Measurements from ENCODE around the gene SKAP1. TPM values are rescaled to one million over a fixed set of nuclear protein-coding genes. Genes with fewer than 3 reads are reported as not detected.
"Not testable (repeated sequence)": the region's sequence is repeated elsewhere in the genome, so short reads cannot be mapped to it uniquely, and the experiment has no call there.

SKAP1 gene
- total and polyA plus RNA-seq, 2 donors from 2014 or later: 34.8 to 42.6 TPM

DNA sequence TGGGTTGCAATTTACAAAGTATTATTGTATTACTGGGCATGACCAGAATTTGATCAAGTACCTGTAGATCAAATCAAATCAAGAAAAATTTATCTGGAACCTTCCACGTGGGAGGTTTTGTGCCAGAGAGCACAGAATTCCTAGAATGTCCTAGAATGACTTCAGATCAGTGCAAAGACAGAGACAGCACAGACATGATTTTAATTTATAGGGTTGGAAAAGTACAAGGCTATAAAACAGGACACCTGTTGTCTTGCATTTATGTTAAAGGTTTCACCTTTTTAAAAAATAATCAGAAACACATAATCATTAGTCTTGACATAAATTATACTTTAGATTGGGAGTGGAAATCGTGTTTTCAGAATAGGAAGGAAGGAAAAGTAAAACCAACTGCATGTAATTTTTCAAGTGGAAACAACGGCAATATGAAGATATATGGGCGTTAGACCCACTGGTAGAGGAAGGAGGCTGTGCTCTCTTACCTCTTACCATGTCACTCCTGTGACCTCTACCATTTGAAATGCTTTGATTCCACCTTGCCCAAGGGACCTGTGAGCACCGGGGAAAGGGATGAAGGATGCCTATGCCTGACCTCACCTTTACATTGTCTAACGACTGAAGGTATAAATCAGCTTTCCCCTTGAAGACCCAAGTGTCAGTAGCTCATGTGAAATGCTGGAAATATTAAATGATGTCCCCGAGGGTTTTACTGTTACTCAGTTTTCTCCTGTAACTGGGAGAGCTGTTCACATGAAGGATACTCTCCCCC lies 222.1 kb downstream of the SKAP1 start:
- Histone ChIP-seq H3K27ac (ENCODE audit: low read depth in 2 of 2, low read length in 2 of 2) (no peak overlapping the region), H3K27me3 (ENCODE audit: control insufficient read depth, insufficient read depth, low read length) (no peaks in the 10 kb centered on the region), H3K4me1 (ENCODE audit: control insufficient read depth in 2 of 3, insufficient read depth in 2 of 3, low read depth in 1 of 3, low read length in 3 of 3) (peaks cover 0 to 1% (median 0%) of the 10 kb centered on the region in 3 donors), H3K36me3 (ENCODE audit: control insufficient read depth in 2 of 3, insufficient read depth in 3 of 3, low read length in 3 of 3) (no peaks in the 10 kb centered on the region), H3K9me3 (ENCODE audit: control insufficient read depth in 2 of 3, insufficient read depth in 1 of 3, low read length in 3 of 3) (no peaks in the 10 kb centered on the region), H3K4me3 (ENCODE audit: low read length in 3 of 3) (no peak overlapping the region), H3K9ac (ENCODE audit: low read length in 3 of 3) (no peak overlapping the region)
- TF ChIP-seq, protein P1, sequence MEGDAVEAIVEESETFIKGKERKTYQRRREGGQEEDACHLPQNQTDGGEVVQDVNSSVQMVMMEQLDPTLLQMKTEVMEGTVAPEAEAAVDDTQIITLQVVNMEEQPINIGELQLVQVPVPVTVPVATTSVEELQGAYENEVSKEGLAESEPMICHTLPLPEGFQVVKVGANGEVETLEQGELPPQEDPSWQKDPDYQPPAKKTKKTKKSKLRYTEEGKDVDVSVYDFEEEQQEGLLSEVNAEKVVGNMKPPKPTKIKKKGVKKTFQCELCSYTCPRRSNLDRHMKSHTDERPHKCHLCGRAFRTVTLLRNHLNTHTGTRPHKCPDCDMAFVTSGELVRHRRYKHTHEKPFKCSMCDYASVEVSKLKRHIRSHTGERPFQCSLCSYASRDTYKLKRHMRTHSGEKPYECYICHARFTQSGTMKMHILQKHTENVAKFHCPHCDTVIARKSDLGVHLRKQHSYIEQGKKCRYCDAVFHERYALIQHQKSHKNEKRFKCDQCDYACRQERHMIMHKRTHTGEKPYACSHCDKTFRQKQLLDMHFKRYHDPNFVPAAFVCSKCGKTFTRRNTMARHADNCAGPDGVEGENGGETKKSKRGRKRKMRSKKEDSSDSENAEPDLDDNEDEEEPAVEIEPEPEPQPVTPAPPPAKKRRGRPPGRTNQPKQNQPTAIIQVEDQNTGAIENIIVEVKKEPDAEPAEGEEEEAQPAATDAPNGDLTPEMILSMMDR (IDR thresholded peaks at IDR 0.05; ENCODE audit: borderline replicate concordance, extremely low read depth, insufficient read depth): no peak
- FAIRE-seq: no peak
- no peak for DNase-seq
- intact Hi-C loops (cut with DNase I): no loop called here

DNA sequence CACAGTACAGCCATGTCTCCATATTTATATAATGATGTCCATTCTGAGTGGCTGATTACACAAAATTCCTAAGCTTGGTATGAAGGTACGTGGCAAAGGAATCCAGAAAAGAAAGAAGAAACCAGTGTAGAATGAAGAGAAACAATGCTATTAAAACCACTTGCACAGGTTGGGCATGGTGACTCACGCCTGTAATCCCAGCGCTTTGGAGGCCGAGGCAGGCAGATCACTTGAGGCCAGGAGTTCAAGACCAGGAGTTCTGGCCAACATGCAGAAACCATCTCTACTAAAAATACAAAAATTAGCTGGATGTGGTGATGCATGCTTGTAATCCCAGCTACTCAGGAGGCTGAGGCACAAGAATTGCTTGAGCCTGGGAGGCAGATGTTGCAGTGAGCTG lies 223.0 kb downstream of the SKAP1 start:
- H3K4me1 ChIP-seq (ENCODE audit: control insufficient read depth in 2 of 3, insufficient read depth in 2 of 3, low read depth in 1 of 3, low read length in 3 of 3); intact Hi-C loops (cut with DNase I): not testable (repeated sequence)

DNA sequence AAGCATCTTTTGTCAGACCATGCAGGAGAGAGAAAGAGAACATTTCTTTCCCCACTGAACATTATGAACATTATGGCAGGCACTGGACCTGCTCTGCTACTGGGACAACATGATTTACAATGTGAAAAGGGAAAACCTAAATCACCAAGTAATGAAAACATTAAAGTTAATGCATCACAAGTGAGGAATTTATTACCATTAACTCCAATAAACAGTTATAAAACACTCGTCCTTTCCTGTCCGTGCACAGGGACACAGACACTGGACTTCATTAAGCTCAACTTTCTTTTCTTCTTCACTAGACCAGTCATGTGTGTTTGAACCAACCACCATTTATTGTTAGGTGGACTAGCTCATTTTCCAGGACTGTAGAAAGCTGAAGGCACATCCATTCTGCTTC lies 227.1 kb downstream of the SKAP1 start:
- no peaks in the 10 kb centered on the region for H3K36me3 ChIP-seq (ENCODE audit: control insufficient read depth in 2 of 3, insufficient read depth in 3 of 3, low read length in 3 of 3)
- FAIRE-seq (no peak), DNase-seq (peak in 2 of 5 donors; percentile 77 to 84)
- H3K4me1 ChIP-seq (ENCODE audit: control insufficient read depth in 2 of 3, insufficient read depth in 2 of 3, low read depth in 1 of 3, low read length in 3 of 3): peaks cover 0 to 4% (median 0%) of the 10 kb centered on the region in 3 donors
- H3K4me3 ChIP-seq (ENCODE audit: low read length in 3 of 3): no peak overlapping the region
- intact Hi-C loops (cut with DNase I): no loop called here
- H3K9ac ChIP-seq (ENCODE audit: low read length in 3 of 3): no peak overlapping the region
- TF ChIP-seq, protein P1 (IDR thresholded peaks at IDR 0.05; ENCODE audit: borderline replicate concordance, extremely low read depth, insufficient read depth): no peak
- no peak overlapping the region for H3K27ac ChIP-seq (ENCODE audit: low read depth in 2 of 2, low read length in 2 of 2)
- no peaks in the 10 kb centered on the region for H3K27me3 ChIP-seq (ENCODE audit: control insufficient read depth, insufficient read depth, low read length)
- no peaks in the 10 kb centered on the region for H3K9me3 ChIP-seq (ENCODE audit: control insufficient read depth in 2 of 3, insufficient read depth in 1 of 3, low read length in 3 of 3)

More for the DNA sequence above, 223.0 kb downstream of the SKAP1 start:
- not testable (repeated sequence) for FAIRE-seq; H3K36me3 ChIP-seq (ENCODE audit: control insufficient read depth in 2 of 3, insufficient read depth in 3 of 3, low read length in 3 of 3); H3K27me3 ChIP-seq (ENCODE audit: control insufficient read depth, insufficient read depth, low read length); H3K27ac ChIP-seq (ENCODE audit: low read depth in 2 of 2, low read length in 2 of 2); H3K9me3 ChIP-seq (ENCODE audit: control insufficient read depth in 2 of 3, insufficient read depth in 1 of 3, low read length in 3 of 3); H3K4me3 ChIP-seq (ENCODE audit: low read length in 3 of 3); DNase-seq; H3K9ac ChIP-seq (ENCODE audit: low read length in 3 of 3)

DNA sequence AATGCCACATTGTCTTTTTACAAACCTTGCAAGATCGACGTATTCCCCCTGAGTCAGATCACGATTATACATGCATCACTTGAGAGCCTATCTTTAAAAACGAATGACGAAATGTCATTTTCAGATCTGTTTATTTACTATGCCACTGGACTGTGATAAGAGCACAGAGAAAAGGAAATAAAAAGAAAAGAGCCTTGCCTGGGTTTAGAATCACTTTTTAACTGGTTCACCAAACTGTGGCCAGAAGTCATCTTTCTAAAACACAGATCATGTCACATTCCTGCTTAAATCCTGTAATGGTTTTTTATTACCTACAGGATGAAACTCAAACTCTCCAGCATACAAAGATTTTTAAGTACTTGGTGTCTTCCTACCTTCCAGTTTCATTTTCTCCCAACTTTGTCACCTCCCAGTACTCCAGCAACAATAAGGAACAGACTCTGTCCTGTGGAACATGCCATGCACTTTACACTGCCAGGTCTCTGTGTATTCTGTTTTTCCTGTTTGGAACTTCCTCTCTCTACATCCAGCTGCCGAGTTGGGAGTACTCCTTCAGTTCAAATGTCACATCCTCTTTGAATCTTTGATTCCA lies 231.0 kb downstream of the SKAP1 start:
- no peak for FAIRE-seq
- Histone ChIP-seq H3K36me3 (ENCODE audit: control insufficient read depth in 2 of 3, insufficient read depth in 3 of 3, low read length in 3 of 3) (no peaks in the 10 kb centered on the region), H3K9ac (ENCODE audit: low read length in 3 of 3) (no peak overlapping the region)

More for the DNA sequence above, 231.0 kb downstream of the SKAP1 start:
- H3K9me3 ChIP-seq (ENCODE audit: control insufficient read depth in 2 of 3, insufficient read depth in 1 of 3, low read length in 3 of 3): no peaks in the 10 kb centered on the region
- peak overlapping the region in 2 of 3 donors; percentile 4 to 25 for H3K4me3 ChIP-seq (ENCODE audit: low read length in 3 of 3)
- DNase-seq: peak in 1 of 5 donors; percentile 60
- peaks cover 0 to 4% (median 0%) of the 10 kb centered on the region in 3 donors for H3K4me1 ChIP-seq (ENCODE audit: control insufficient read depth in 2 of 3, insufficient read depth in 2 of 3, low read depth in 1 of 3, low read length in 3 of 3)
- H3K27ac ChIP-seq (ENCODE audit: low read depth in 2 of 2, low read length in 2 of 2): peak overlapping the region in 1 of 2 donors; percentile 14
- H3K27me3 ChIP-seq (ENCODE audit: control insufficient read depth, insufficient read depth, low read length): no peaks in the 10 kb centered on the region
- intact Hi-C loops (cut with DNase I): no loop called here
- TF ChIP-seq, protein P1 (IDR thresholded peaks at IDR 0.05; ENCODE audit: borderline replicate concordance, extremely low read depth, insufficient read depth): no peak

All from kidney (tissue), 14 donors.